22Rv1 (cell line): ENCODE results near the gene CFTR.

Experiments
- CTCF ChIP-seq: fragments of 450-650 bp; IDR thresholded peaks from 2 replicates; pipeline ENCODE4 v1.5.1; 2017; ENCODE audit warnings: mild to moderate bottlenecking
- ZFX ChIP-seq: fragments of 450-650 bp; IDR thresholded peaks from 2 replicates; pipeline ENCODE4 v1.6.1; 2017; ENCODE audit warnings: antibody characterized with exemption, borderline replicate concordance

DNA sequence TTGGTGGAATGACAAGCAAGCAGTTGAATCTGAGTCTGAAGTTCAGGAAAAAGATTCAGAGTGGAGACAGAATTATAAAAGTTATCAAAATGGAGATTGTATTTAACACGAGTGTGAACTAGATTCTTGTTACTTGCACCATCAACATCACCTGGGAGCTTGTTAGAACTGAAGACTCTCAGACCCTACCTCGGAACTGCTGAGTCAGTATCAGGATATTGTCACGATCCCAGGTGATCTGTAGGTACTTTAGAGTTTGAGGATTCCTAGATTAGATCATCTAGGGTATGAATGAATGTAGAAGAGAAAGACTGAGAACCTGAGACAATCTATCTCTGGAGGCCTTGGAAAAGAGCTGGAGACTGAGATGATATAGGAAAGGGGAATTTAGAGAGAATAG lies 199.3 kb downstream of the CFTR start:
- no peak for TF ChIP-seq ZFX
- TF ChIP-seq CTCF, result no peak
